HepG2 (cell line): Measurements from ENCODE around the gene COX7B. TPM values are rescaled to one million over a fixed set of nuclear protein-coding genes. Genes with fewer than 3 reads are reported as not detected.

Source experiments
- ARHGAP35 ChIP-seq: sonication (generic); formaldehyde crosslinking; IDR thresholded peaks from 2 replicates; pipeline ENCODE4 v1.9.0; 2022; ENCODE audit warnings: mild to moderate bottlenecking, inconsistent platforms, moderate library complexity, missing genetic modification reagents, borderline replicate concordance
- CAMTA2 ChIP-seq: sonication (generic); formaldehyde crosslinking; IDR thresholded peaks from 2 replicates; pipeline ENCODE4 v1.4.0; 2020; ENCODE audit warnings: mild to moderate bottlenecking, missing genetic modification reagents, borderline replicate concordance
- ELF3 ChIP-seq: IDR thresholded peaks from 2 replicates; pipeline ENCODE4 v1.6.1; 2016; ENCODE audit warnings: missing genetic modification reagents, missing compliant biosample characterization
- ERF ChIP-seq: IDR thresholded peaks from 2 replicates; pipeline ENCODE4 v1.6.1; 2018; ENCODE audit warnings: missing biosample characterization, missing genetic modification reagents
- SAP130 ChIP-seq: IDR thresholded peaks from 2 replicates; pipeline ENCODE4 v1.6.1; 2016; ENCODE audit warnings: low read depth
- SPEN ChIP-seq: sonication (generic); formaldehyde crosslinking; IDR thresholded peaks from 2 replicates; pipeline ENCODE4 v1.5.1; 2020; ENCODE audit warnings: low read depth, mild to moderate bottlenecking, missing genetic modification reagents
- TBX3 ChIP-seq: fragments of 450-650 bp; IDR thresholded peaks from 2 replicates; pipeline ENCODE4 v1.6.1; 2017; ENCODE audit warnings: antibody characterized with exemption, mild to moderate bottlenecking, inconsistent platforms, borderline replicate concordance
- ZNF138 ChIP-seq: sonication (generic); formaldehyde crosslinking; IDR thresholded peaks from 2 replicates; pipeline ENCODE4 v1.5.0; 2020; ENCODE audit warnings: mild to moderate bottlenecking, low read depth, missing genetic modification reagents
- ZNF224 ChIP-seq: sonication (generic); formaldehyde crosslinking; IDR thresholded peaks from 2 replicates; pipeline ENCODE4 v1.5.0; 2020; ENCODE audit warnings: mild to moderate bottlenecking, missing genetic modification reagents
- ZNF3 ChIP-seq: IDR thresholded peaks from 2 replicates; pipeline ENCODE4 v1.7.0; 2017; ENCODE audit warnings: inconsistent platforms
- ZNF33A ChIP-seq: sonication (generic); formaldehyde crosslinking; IDR thresholded peaks from 2 replicates; pipeline ENCODE4 v1.5.1; 2020; ENCODE audit warnings: missing genetic modification reagents, mild to moderate bottlenecking, moderate library complexity, borderline replicate concordance
- ZNF383 ChIP-seq: sonication (generic); formaldehyde crosslinking; IDR thresholded peaks from 2 replicates; pipeline ENCODE4 v1.4.0; 2020; ENCODE audit warnings: missing genetic modification reagents, mild to moderate bottlenecking, borderline replicate concordance
- ZNF605 ChIP-seq: sonication (generic); formaldehyde crosslinking; IDR thresholded peaks from 2 replicates; pipeline ENCODE4 v1.8.0; 2022; ENCODE audit warnings: mild to moderate bottlenecking, missing genetic modification reagents
- ZNF672 ChIP-seq: sonication (generic); formaldehyde crosslinking; IDR thresholded peaks from 2 replicates; pipeline ENCODE4 v1.8.1; 2022; ENCODE audit warnings: missing genetic modification reagents
- ZNF724P ChIP-seq: sonication (generic); formaldehyde crosslinking; IDR thresholded peaks from 2 replicates; pipeline ENCODE4 v1.8.0; 2022; ENCODE audit warnings: missing genetic modification reagents, borderline replicate concordance
- ZNF788 ChIP-seq: sonication (generic); formaldehyde crosslinking; IDR thresholded peaks from 2 replicates; pipeline ENCODE4 v1.5.0; 2020; ENCODE audit warnings: mild to moderate bottlenecking, missing genetic modification reagents, borderline replicate concordance
- polyA plus RNA-seq, 8 experiments: library from polyadenylated mRNA; depleted of rRNA in 3 of 8; stranded (reverse) in 7 of 8; unstranded in 1 of 8; fragments of >200 nt; fragmentation: Illumina TruSeq in 4 of 8; extraction: Trizol in 4 of 8; gene quantifications; 2 replicates each; pipeline versions ENCODE4 v1.2.1 to v1.2.3, GENCODE V29; 2011 to 2016; ENCODE audit warnings: low read depth in 4 of 8, missing spikeins in 1 of 8, mixed read lengths in 1 of 8; ENCODE audit not compliant: insufficient read depth in 1 of 8
- total RNA-seq, 5 experiments: library from RNA; depleted of rRNA; stranded (reverse); fragments of >200 nt; fragmentation: Illumina TruSeq; extraction: Trizol; gene quantifications; 2 replicates each; pipeline ENCODE4 v1.2.3, GENCODE V29; 2016; ENCODE audit warnings: low read depth in 1 of 5
- TF ChIP-seq, protein P1 (sequence below): sonication (generic); formaldehyde crosslinking; IDR thresholded peaks from 2 replicates; pipeline ENCODE4 v1.5.0; 2020; ENCODE audit warnings: mild to moderate bottlenecking, missing genetic modification reagents
- TF ChIP-seq, protein P2 (sequence below): sonication (generic); formaldehyde crosslinking; conservative IDR thresholded peaks from 2 replicates; pipeline ENCODE4 v1.5.0; 2020; ENCODE audit warnings: missing genetic modification reagents
- TF ChIP-seq, protein P3 (sequence below), 2 experiments: sonication (generic) in 1 of 2; formaldehyde crosslinking in 1 of 2; IDR thresholded peaks; 2 replicates each; pipeline versions ENCODE4 v1.4.0 to v1.6.1; 2018 to 2020; ENCODE audit warnings: missing genetic modification reagents in 2 of 2, borderline replicate concordance in 1 of 2, low read depth in 1 of 2, mild to moderate bottlenecking in 1 of 2, missing biosample characterization in 1 of 2

Gene COX7B
- total and polyA plus RNA-seq, 2 of the 13 experiments (the other 11 are each of a cell fraction or from before 2014, with no cell fraction given): 375 to 635 TPM

DNA sequence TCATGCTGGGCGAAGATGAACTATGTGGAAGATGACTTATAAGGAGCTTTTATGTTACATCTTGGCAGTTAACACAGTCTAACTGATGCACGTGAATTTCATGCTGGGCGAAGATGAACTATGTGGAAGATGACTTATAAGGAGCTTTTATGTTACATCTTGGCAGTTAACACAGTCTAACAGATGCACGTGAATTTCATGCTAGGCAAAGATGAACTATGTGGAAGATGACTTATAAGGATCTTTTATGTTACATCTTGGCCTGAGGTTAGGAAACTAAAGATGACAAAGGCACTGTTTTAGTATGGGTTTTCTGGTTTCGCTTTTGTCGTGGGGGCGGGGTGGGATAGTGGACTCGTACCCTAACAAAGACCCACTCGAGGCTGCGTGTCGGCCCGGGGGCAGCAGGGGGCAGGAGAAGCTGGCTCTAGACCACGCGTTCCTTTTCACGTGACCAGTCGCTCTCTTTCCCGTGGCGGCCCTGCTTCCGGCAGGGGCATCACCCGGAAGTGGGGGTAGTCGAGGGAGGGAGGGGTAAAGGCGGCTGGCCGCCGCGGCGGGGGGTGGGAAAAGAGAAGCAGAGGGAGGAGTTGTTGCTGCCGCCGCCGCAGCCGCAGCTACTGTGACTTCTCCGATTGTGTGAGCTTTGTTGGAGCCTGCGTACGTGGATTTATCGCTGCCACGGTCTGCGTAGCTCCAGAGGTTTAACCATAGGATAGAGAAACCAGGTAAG is 11.0 kb downstream of the COX7B start, which contains the start of gene ATP7A (continued):
- TF ChIP-seq, protein P1, sequence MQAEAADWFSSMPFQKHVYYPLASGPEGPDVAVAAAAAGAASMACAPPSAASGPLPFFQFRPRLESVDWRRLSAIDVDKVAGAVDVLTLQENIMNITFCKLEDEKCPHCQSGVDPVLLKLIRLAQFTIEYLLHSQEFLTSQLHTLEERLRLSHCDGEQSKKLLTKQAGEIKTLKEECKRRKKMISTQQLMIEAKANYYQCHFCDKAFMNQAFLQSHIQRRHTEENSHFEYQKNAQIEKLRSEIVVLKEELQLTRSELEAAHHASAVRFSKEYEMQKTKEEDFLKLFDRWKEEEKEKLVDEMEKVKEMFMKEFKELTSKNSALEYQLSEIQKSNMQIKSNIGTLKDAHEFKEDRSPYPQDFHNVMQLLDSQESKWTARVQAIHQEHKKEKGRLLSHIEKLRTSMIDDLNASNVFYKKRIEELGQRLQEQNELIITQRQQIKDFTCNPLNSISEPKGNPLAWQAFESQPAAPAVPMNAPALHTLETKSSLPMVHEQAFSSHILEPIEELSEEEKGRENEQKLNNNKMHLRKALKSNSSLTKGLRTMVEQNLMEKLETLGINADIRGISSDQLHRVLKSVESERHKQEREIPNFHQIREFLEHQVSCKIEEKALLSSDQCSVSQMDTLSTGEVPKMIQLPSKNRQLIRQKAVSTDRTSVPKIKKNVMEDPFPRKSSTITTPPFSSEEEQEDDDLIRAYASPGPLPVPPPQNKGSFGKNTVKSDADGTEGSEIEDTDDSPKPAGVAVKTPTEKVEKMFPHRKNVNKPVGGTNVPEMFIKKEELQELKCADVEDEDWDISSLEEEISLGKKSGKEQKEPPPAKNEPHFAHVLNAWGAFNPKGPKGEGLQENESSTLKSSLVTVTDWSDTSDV (CRISPR knock-in tag): no peak
- no peak for TF ChIP-seq CAMTA2
- peak; percentile 73 for TF ChIP-seq ELF3 (CRISPR knock-in tag)
- 0 out of 2 replicates have a peak, but pooled peaks have one; percentile 46 for TF ChIP-seq ZNF605 (CRISPR knock-in tag)
- TF ChIP-seq ZNF224 (CRISPR knock-in tag): no peak
- TF ChIP-seq TBX3: no peak
- no peak for TF ChIP-seq ZNF138 (CRISPR knock-in tag)
- TF ChIP-seq ZNF724P (CRISPR knock-in tag): no peak
- TF ChIP-seq, protein P2, sequence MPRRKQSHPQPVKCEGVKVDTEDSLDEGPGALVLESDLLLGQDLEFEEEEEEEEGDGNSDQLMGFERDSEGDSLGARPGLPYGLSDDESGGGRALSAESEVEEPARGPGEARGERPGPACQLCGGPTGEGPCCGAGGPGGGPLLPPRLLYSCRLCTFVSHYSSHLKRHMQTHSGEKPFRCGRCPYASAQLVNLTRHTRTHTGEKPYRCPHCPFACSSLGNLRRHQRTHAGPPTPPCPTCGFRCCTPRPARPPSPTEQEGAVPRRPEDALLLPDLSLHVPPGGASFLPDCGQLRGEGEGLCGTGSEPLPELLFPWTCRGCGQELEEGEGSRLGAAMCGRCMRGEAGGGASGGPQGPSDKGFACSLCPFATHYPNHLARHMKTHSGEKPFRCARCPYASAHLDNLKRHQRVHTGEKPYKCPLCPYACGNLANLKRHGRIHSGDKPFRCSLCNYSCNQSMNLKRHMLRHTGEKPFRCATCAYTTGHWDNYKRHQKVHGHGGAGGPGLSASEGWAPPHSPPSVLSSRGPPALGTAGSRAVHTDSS (CRISPR knock-in tag): no peak
- no peak for TF ChIP-seq ZNF383 (CRISPR knock-in tag)
- no peak; the same call in 1 of the 2 replicates for TF ChIP-seq ERF
- TF ChIP-seq, protein P3, sequence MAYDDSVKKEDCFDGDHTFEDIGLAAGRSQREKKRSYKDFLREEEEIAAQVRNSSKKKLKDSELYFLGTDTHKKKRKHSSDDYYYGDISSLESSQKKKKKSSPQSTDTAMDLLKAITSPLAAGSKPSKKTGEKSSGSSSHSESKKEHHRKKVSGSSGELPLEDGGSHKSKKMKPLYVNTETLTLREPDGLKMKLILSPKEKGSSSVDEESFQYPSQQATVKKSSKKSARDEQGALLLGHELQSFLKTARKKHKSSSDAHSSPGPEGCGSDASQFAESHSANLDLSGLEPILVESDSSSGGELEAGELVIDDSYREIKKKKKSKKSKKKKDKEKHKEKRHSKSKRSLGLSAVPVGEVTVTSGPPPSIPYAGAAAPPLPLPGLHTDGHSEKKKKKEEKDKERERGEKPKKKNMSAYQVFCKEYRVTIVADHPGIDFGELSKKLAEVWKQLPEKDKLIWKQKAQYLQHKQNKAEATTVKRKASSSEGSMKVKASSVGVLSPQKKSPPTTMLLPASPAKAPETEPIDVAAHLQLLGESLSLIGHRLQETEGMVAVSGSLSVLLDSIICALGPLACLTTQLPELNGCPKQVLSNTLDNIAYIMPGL (CRISPR knock-in tag; IDR thresholded peaks at IDR 0.05; ENCODE audit: borderline replicate concordance in 1 of 2, low read depth in 1 of 2): 0 out of 4 replicates have a peak, but pooled peaks of 1 of the 2 experiments have one; percentile 30
- TF ChIP-seq ZNF672: no peak
- TF ChIP-seq ZNF3 (CRISPR knock-in tag): no peak
- no peak for TF ChIP-seq ZNF33A (CRISPR knock-in tag)
- TF ChIP-seq SAP130 (CRISPR knock-in tag): peak; percentile 81
- TF ChIP-seq SPEN (CRISPR knock-in tag): peak; percentile 30; the same call in 1 of the 2 replicates
- no peak for TF ChIP-seq ARHGAP35 (CRISPR knock-in tag)
- TF ChIP-seq ZNF788: peak; percentile 47; the same call in 1 of the 2 replicates
